ENCODE measurements around the gene JARID2. TPM values are rescaled to one million over a fixed set of nuclear protein-coding genes. Genes with fewer than 3 reads are reported as not detected.

Gene JARID2
- total and polyA plus RNA-seq, 9 of the 15 experiments (the other 6 are each of a cell fraction or from before 2014, with no cell fraction given) = 5.0 to 29.0 (median 15.6) TPM

- TF ChIP-seq ZNF589 (CRISPR knock-in tag; IDR thresholded peaks at IDR 0.05; ENCODE audit: low read depth) (no peak), NEUROD1 (IDR thresholded peaks at IDR 0.05; ENCODE audit: borderline replicate concordance, low read depth, low read length, partially characterized antibody) (no peak), ZNF695 (CRISPR knock-in tag; IDR thresholded peaks at IDR 0.05) (no peak), LARP7 (IDR thresholded peaks at IDR 0.05) (no peak), SNRNP70 (optimal IDR thresholded peaks at IDR 0.05; ENCODE audit: low read depth, low read length) (no peak), STAG1 (CRISPR knock-in tag; IDR thresholded peaks at IDR 0.05; ENCODE audit: borderline replicate concordance) (no peak), BACH1 (tag; IDR thresholded peaks at IDR 0.05) (no peak), ZNF175 (CRISPR knock-in tag; IDR thresholded peaks at IDR 0.05; ENCODE audit: low read depth) (peak; percentile 43; the same call in 1 of the 2 replicates), NFE2 (IDR thresholded peaks at IDR 0.05; ENCODE audit: low read depth) (no peak), EZH2 (IDR thresholded peaks at IDR 0.05; ENCODE audit: borderline replicate concordance, low read depth, low read length) (no peak), HEY1 (CRISPR knock-in tag; IDR thresholded peaks at IDR 0.05; ENCODE audit: borderline replicate concordance) (no peak), ZNF57 (CRISPR knock-in tag; IDR thresholded peaks at IDR 0.05) (no peak), POLR2H (tag; IDR thresholded peaks at IDR 0.05; ENCODE audit: low read depth) (no peak), POLR3A (IDR thresholded peaks at IDR 0.05; ENCODE audit: borderline replicate concordance, extremely low read depth, insufficient read depth, insufficient read length) (no peak), ZNF253 (CRISPR knock-in tag; conservative IDR thresholded peaks at IDR 0.05) (no peak), NONO (IDR thresholded peaks at IDR 0.05; ENCODE audit: low read depth in 2 of 2, low read length in 1 of 2) (no peak), FUS (optimal IDR thresholded peaks at IDR 0.05; ENCODE audit: low read depth, low read length) (no peak), BHLHE40 (IDR thresholded peaks at IDR 0.05; ENCODE audit: low read length) (no peak), ILK (tag; IDR thresholded peaks at IDR 0.05; ENCODE audit: borderline replicate concordance, low read depth) (no peak), SETDB1 (IDR thresholded peaks at IDR 0.05; ENCODE audit: low read length) (no peak), ZNF184 (CRISPR knock-in tag; IDR thresholded peaks at IDR 0.05) (no peak), EWSR1 (IDR thresholded peaks at IDR 0.05; ENCODE audit: borderline replicate concordance, low read depth, partially characterized antibody) (no peak), GTF2F1 (IDR thresholded peaks at IDR 0.05; ENCODE audit: low read depth, low read length) (no peak), ESRRB (CRISPR knock-in tag; IDR thresholded peaks at IDR 0.05; ENCODE audit: borderline replicate concordance) (no peak)
- TF ChIP-seq, protein P1, sequence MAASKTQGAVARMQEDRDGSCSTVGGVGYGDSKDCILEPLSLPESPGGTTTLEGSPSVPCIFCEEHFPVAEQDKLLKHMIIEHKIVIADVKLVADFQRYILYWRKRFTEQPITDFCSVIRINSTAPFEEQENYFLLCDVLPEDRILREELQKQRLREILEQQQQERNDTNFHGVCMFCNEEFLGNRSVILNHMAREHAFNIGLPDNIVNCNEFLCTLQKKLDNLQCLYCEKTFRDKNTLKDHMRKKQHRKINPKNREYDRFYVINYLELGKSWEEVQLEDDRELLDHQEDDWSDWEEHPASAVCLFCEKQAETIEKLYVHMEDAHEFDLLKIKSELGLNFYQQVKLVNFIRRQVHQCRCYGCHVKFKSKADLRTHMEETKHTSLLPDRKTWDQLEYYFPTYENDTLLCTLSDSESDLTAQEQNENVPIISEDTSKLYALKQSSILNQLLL (CRISPR knock-in tag; IDR thresholded peaks at IDR 0.05; ENCODE audit: borderline replicate concordance) = no peak
- TF ChIP-seq, protein P2, sequence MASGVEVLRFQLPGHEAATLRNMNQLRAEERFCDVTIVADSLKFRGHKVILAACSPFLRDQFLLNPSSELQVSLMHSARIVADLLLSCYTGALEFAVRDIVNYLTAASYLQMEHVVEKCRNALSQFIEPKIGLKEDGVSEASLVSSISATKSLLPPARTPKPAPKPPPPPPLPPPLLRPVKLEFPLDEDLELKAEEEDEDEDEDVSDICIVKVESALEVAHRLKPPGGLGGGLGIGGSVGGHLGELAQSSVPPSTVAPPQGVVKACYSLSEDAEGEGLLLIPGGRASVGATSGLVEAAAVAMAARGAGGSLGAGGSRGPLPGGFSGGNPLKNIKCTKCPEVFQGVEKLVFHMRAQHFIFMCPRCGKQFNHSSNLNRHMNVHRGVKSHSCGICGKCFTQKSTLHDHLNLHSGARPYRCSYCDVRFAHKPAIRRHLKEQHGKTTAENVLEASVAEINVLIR (CRISPR knock-in tag; IDR thresholded peaks at IDR 0.05) = 0 out of 2 replicates have a peak, but pooled peaks have one; percentile 50
- TF ChIP-seq, protein P3, sequence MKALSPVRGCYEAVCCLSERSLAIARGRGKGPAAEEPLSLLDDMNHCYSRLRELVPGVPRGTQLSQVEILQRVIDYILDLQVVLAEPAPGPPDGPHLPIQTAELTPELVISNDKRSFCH (CRISPR knock-in tag; IDR thresholded peaks at IDR 0.05) = no peak
- TF ChIP-seq, protein P3 (tag; IDR thresholded peaks at IDR 0.05) = no peak
Measured at GRCh38 chr6:15551798-15552197, 305.9 kb downstream of the JARID2 start (continued).

Measured in K562 (cell line).